ENCODE measurements around the gene NR3C1. TPM values are rescaled to one million over a fixed set of nuclear protein-coding genes. Genes with fewer than 3 reads are reported as not detected.

NR3C1 gene
- total RNA-seq, 4 donors from 2014 or later: 40.4 to 55.0 (median 45.2) TPM

GRCh38 chr5:143404416-143405062 lies 1.1 kb upstream of the NR3C1 start:
- peak overlapping the region; percentile 86 for H3K4me3 ChIP-seq (ENCODE audit: low read depth, poor library complexity, severe bottlenecking)
- TF ChIP-seq CTCF (IDR thresholded peaks at IDR 0.05): no peak
- TF ChIP-seq POLR2A (IDR thresholded peaks at IDR 0.05): no peak
- 0% methylated on average over 37 to 39 of the region's 41 CpGs for WGBS, 2 donors
- intact Hi-C loops (cut with DNase I; ENCODE audit: low total_unique reads): no loop called here
- DNase-seq (ENCODE audit: low spot score in 2 of 2): peak; percentile 82 to 97

- H3K4me3 ChIP-seq (ENCODE audit: low read depth, poor library complexity, severe bottlenecking): peak overlapping the region; percentile 59
- intact Hi-C loops (cut with DNase I; ENCODE audit: low total_unique reads): no loop called here
- no peak for DNase-seq (ENCODE audit: low spot score in 2 of 2)
- TF ChIP-seq CTCF (IDR thresholded peaks at IDR 0.05) (no peak), POLR2A (IDR thresholded peaks at IDR 0.05) (no peak)
- 0% methylated on average over 18 to 20 of the region's 27 CpGs for WGBS, 2 donors
These were observed 223 bp downstream of the NR3C1 start for GRCh38 chr5:143403334-143403592.

GRCh38 chr5:143402553-143403333 lies 743 bp downstream of the NR3C1 start:
- TF ChIP-seq CTCF (IDR thresholded peaks at IDR 0.05) (no peak), POLR2A (IDR thresholded peaks at IDR 0.05) (no peak)
- DNase-seq (ENCODE audit: low spot score in 2 of 2): peak; percentile 57 to 92
- WGBS, 2 donors: 1% methylated on average over 61 to 70 of the region's 80 CpGs
- H3K4me3 ChIP-seq (ENCODE audit: low read depth, poor library complexity, severe bottlenecking): peak overlapping the region; percentile 59
- intact Hi-C loops (cut with DNase I; ENCODE audit: low total_unique reads): no loop called here

- 1 to 3% methylated on average over 20 of the region's 20 CpGs for WGBS, 2 donors
- TF ChIP-seq POLR2A (IDR thresholded peaks at IDR 0.05) (no peak), CTCF (IDR thresholded peaks at IDR 0.05) (no peak)
- intact Hi-C loops (cut with DNase I; ENCODE audit: low total_unique reads): no loop called here
- DNase-seq (ENCODE audit: low spot score in 2 of 2): no peak
- peak overlapping the region; percentile 59 for H3K4me3 ChIP-seq (ENCODE audit: low read depth, poor library complexity, severe bottlenecking)
These were observed 1.4 kb downstream of the NR3C1 start for GRCh38 chr5:143402017-143402552.

GRCh38 chr5:143401227-143402016 lies 2.1 kb downstream of the NR3C1 start:
- 11 to 13% methylated on average over 10 of the region's 10 CpGs for WGBS, 2 donors
- intact Hi-C loops (cut with DNase I; ENCODE audit: low total_unique reads): no loop called here
- no peak for DNase-seq (ENCODE audit: low spot score in 2 of 2)
- TF ChIP-seq CTCF (IDR thresholded peaks at IDR 0.05): no peak
- TF ChIP-seq POLR2A (IDR thresholded peaks at IDR 0.05): no peak
- no peak overlapping the region for H3K4me3 ChIP-seq (ENCODE audit: low read depth, poor library complexity, severe bottlenecking)
